DOHH2 (cell line): ENCODE measurements around the gene SRGAP3.

Source experiments
- EZH2phosphoT487 ChIP-seq: fragments of 200-600 bp; sonication (generic); IDR thresholded peaks from 2 replicates; pipeline ENCODE4 v1.6.1; 2017; ENCODE audit warnings: borderline replicate concordance, mild to moderate bottlenecking, antibody characterized with exemption, low read length, moderate library complexity, mixed read lengths
- TF ChIP-seq, protein P1 (sequence below): fragments of 200-600 bp; sonication (generic); IDR thresholded peaks from one replicate; pipeline ENCODE4 v1.5.1; 2014; ENCODE audit warnings: antibody characterized with exemption, mild to moderate bottlenecking, low read depth, low read length; ENCODE audit not compliant: poor library complexity, severe bottlenecking

DNA sequence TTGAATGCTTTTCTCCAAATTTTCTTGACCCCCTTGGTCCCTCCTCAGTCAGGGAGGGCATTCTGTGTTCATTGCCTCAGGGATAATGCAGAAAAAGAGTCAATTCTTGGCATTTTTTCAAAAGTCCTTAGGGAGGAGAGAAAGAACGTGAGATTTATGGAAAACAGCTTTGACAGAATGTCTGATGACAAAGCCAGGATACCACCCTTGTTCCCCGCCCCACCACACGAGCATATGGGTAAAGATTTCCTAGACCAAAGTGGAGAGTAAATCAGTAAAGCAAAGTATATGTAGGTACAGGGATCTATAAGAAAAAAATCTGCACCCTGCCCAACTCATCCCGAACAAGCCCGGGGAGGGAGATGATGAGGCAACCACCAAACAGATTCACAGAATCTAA, 11.2 kb downstream of the SRGAP3 start:
- TF ChIP-seq, protein P1, sequence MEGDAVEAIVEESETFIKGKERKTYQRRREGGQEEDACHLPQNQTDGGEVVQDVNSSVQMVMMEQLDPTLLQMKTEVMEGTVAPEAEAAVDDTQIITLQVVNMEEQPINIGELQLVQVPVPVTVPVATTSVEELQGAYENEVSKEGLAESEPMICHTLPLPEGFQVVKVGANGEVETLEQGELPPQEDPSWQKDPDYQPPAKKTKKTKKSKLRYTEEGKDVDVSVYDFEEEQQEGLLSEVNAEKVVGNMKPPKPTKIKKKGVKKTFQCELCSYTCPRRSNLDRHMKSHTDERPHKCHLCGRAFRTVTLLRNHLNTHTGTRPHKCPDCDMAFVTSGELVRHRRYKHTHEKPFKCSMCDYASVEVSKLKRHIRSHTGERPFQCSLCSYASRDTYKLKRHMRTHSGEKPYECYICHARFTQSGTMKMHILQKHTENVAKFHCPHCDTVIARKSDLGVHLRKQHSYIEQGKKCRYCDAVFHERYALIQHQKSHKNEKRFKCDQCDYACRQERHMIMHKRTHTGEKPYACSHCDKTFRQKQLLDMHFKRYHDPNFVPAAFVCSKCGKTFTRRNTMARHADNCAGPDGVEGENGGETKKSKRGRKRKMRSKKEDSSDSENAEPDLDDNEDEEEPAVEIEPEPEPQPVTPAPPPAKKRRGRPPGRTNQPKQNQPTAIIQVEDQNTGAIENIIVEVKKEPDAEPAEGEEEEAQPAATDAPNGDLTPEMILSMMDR, result no peak
- no peak for TF ChIP-seq EZH2phosphoT487
